H1 (cell line): ENCODE results near the gene PPIF. TPM values are rescaled to one million over a fixed set of nuclear protein-coding genes. Genes with fewer than 3 reads are reported as not detected.

Experiments used
- CTCF ChIA-PET: fragments of 300-600 bp; sonication (Branson Sonifier 250); formaldehyde crosslinking; loops from one replicate; lab custom pipeline; 2021; ENCODE audit not compliant: partially characterized antibody; lab: Charles Lee
- POLR2A ChIA-PET: fragments of 300-600 bp; sonication (Branson Sonifier 250); formaldehyde crosslinking; loops from one replicate; lab custom pipeline; 2021; ENCODE audit warnings: inconsistent platforms; ENCODE audit not compliant: partially characterized antibody; lab: Charles Lee
- DNase-seq, 2 experiments: peaks; one replicate each; pipeline versions ENCODE4 v3.0.0 to v3.0.0-alpha.2; 2010 to 2022; ENCODE audit warnings: low spot score in 2 of 2, low read depth in 1 of 2, mixed read lengths in 1 of 2
- FAIRE-seq: peaks from 2 replicates; lab custom pipeline; 2011; peaks lifted over from hg19 to GRCh38; lab: Jason Lieb, UNC
- H2AFZ ChIP-seq: 2 replicates; pipeline ENCODE4 v1.8.1; 2012; ENCODE audit warnings: low read length, inconsistent platforms
- H2AK5ac ChIP-seq: 2 replicates; pipeline ENCODE4 v1.6.1; 2013; ENCODE audit warnings: low read depth, low read length
- H2BK120ac ChIP-seq: replicated peaks from 2 replicates; pipeline ENCODE3; 2013; ENCODE audit warnings: low read depth, low read length, inconsistent platforms
- H2BK12ac ChIP-seq: 2 replicates; pipeline ENCODE4 v1.6.1; 2013; ENCODE audit warnings: low read depth, low read length
- H2BK15ac ChIP-seq: 2 replicates; pipeline ENCODE4 v1.6.1; 2013; ENCODE audit warnings: low read length
- H2BK20ac ChIP-seq: 2 replicates; pipeline ENCODE4 v1.6.1; 2013; ENCODE audit warnings: low read length
- H2BK5ac ChIP-seq: 2 replicates; pipeline ENCODE4 v1.6.1; 2013; ENCODE audit warnings: low read depth, low read length
- H3K14ac ChIP-seq: 2 replicates; pipeline ENCODE4 v1.6.1; 2013; ENCODE audit warnings: inconsistent platforms; ENCODE audit not compliant: insufficient read length
- H3K18ac ChIP-seq: 2 replicates; pipeline ENCODE4 v1.6.1; 2013; ENCODE audit warnings: low read length; ENCODE audit errors: extremely low read depth
- H3K23ac ChIP-seq: 2 replicates; pipeline ENCODE4 v1.6.1; 2013; ENCODE audit warnings: inconsistent platforms; ENCODE audit not compliant: insufficient read length
- H3K23me2 ChIP-seq: 2 replicates; pipeline ENCODE4 v1.6.1; 2013; ENCODE audit warnings: low read depth, low read length
- H3K27ac ChIP-seq: 2 replicates; pipeline ENCODE4 v1.6.1; 2011; ENCODE audit warnings: low read depth, low read length, inconsistent platforms
- H3K27me3 ChIP-seq, 4 experiments: replicated peaks in 1 of 4; 1 replicate in 1 of 4; 2 replicates in 3 of 4; pipeline versions ENCODE4 v1.6.1 to v1.8.1; 2011 to 2013; ENCODE audit warnings: low read length in 3 of 4, mild to moderate bottlenecking in 3 of 4, inconsistent platforms in 2 of 4, mixed read lengths in 2 of 4, moderate library complexity in 1 of 4; ENCODE audit not compliant: control insufficient read depth in 3 of 4, insufficient read depth in 3 of 4; ENCODE audit errors: extremely low read depth in 1 of 4
- H3K36me3 ChIP-seq, 4 experiments: 2 replicates each; pipeline versions ENCODE4 v1.6.1 to v1.8.1; 2011 to 2013; ENCODE audit warnings: mild to moderate bottlenecking in 4 of 4, low read length in 3 of 4, moderate library complexity in 2 of 4, control low read depth in 1 of 4, inconsistent platforms in 1 of 4; ENCODE audit not compliant: insufficient read depth in 4 of 4, control insufficient read depth in 2 of 4
- H3K4ac ChIP-seq: replicated peaks from 2 replicates; pipeline ENCODE3; 2013; ENCODE audit warnings: low read length, low read depth, mixed read lengths, inconsistent platforms; ENCODE audit not compliant: insufficient read length
- H3K4me1 ChIP-seq, 4 experiments: replicated peaks in 1 of 4; 1 replicate in 1 of 4; 2 replicates in 3 of 4; pipeline versions ENCODE4 v1.6.1 to v1.8.1; 2011 to 2013; ENCODE audit warnings: low read length in 3 of 4, inconsistent platforms in 2 of 4, mixed read lengths in 1 of 4; ENCODE audit not compliant: insufficient read depth in 4 of 4, control insufficient read depth in 3 of 4
- H3K4me2 ChIP-seq, 2 experiments: 2 replicates each; pipeline versions ENCODE4 v1.6.1 to v1.8.1; 2011 to 2013; ENCODE audit warnings: low read depth in 2 of 2, low read length in 2 of 2, control low read depth in 1 of 2, inconsistent platforms in 1 of 2, mild to moderate bottlenecking in 1 of 2; ENCODE audit not compliant: insufficient read depth in 1 of 2
- H3K4me3 ChIP-seq, 4 experiments: fragments of 200-600, 300-600 bp in 1 of 4; sonication (generic), shearing (Covaris generic), sonication (Bioruptor Twin) in 1 of 4; 2 replicates each; pipeline versions ENCODE4 v1.5.1 to v1.8.1; 2011 to 2016; ENCODE audit warnings: low read length in 4 of 4, low read depth in 3 of 4, control low read depth in 2 of 4, inconsistent platforms in 2 of 4, mild to moderate bottlenecking in 2 of 4, mixed read lengths in 1 of 4, moderate library complexity in 1 of 4; ENCODE audit not compliant: insufficient read depth in 2 of 4; ENCODE audit errors: extremely low read depth in 1 of 4
- H3K56ac ChIP-seq: replicated peaks from 2 replicates; pipeline ENCODE3; 2013; ENCODE audit warnings: low read depth, mild to moderate bottlenecking, mixed read lengths, low read length, inconsistent platforms; ENCODE audit not compliant: insufficient read length
- H3K79me1 ChIP-seq: 2 replicates; pipeline ENCODE4 v1.6.1; 2013; ENCODE audit warnings: low read depth, low read length, control low read depth
- H3K79me2 ChIP-seq, 2 experiments: 2 replicates each; pipeline versions ENCODE4 v1.6.1 to v1.8.1; 2012 to 2013; ENCODE audit warnings: low read length in 2 of 2, mild to moderate bottlenecking in 2 of 2, inconsistent platforms in 1 of 2; ENCODE audit not compliant: insufficient read depth in 2 of 2, control insufficient read depth in 1 of 2
- H3K9ac ChIP-seq, 4 experiments: replicated peaks in 1 of 4; 1 replicate in 1 of 4; 2 replicates in 3 of 4; pipeline versions ENCODE4 v1.6.1 to v1.8.1; 2011 to 2013; ENCODE audit warnings: low read depth in 3 of 4, low read length in 3 of 4, control low read depth in 2 of 4, mild to moderate bottlenecking in 2 of 4, moderate library complexity in 2 of 4, inconsistent platforms in 1 of 4; ENCODE audit errors: extremely low read depth in 1 of 4
- H3K9me3 ChIP-seq, 2 experiments: 2 replicates each; pipeline versions ENCODE4 v1.6.1 to v1.8.1; 2012 to 2013; ENCODE audit warnings: mild to moderate bottlenecking in 2 of 2, moderate library complexity in 2 of 2, control low read depth in 1 of 2, inconsistent platforms in 1 of 2, low read depth in 1 of 2, low read length in 1 of 2, mixed read lengths in 1 of 2; ENCODE audit not compliant: insufficient read depth in 2 of 2
- H4K20me1 ChIP-seq, 2 experiments: replicated peaks in 1 of 2; 2 replicates each; pipeline versions ENCODE3 to v1.8.1; 2011 to 2013; ENCODE audit warnings: inconsistent platforms in 2 of 2, low read length in 2 of 2, mild to moderate bottlenecking in 1 of 2; ENCODE audit not compliant: insufficient read depth in 2 of 2, control insufficient read depth in 1 of 2
- H4K5ac ChIP-seq: 2 replicates; pipeline ENCODE4 v1.6.1; 2013; ENCODE audit warnings: low read length, low read depth, mixed read lengths, inconsistent platforms; ENCODE audit not compliant: insufficient read length
- H4K8ac ChIP-seq: 2 replicates; pipeline ENCODE4 v1.8.0; 2013; ENCODE audit warnings: mild to moderate bottlenecking, moderate library complexity, low read length, inconsistent platforms; ENCODE audit not compliant: insufficient read depth; ENCODE audit errors: extremely low read depth
- H4K91ac ChIP-seq: replicated peaks from 2 replicates; pipeline ENCODE3; 2013; ENCODE audit warnings: low read length, mixed read lengths, inconsistent platforms; ENCODE audit not compliant: insufficient read length
- ASH2L ChIP-seq: fragments of 200-600, 300-600 bp; sonication (generic); IDR thresholded peaks from one replicate; pipeline ENCODE4 v1.7.1; 2017; ENCODE audit warnings: low read length
- ATF3 ChIP-seq: IDR thresholded peaks from 2 replicates; pipeline ENCODE4 v1.6.1; 2011; ENCODE audit warnings: low read depth, mild to moderate bottlenecking, low read length; ENCODE audit not compliant: insufficient read depth
- CHD1 ChIP-seq: IDR thresholded peaks from 2 replicates; pipeline ENCODE4 v1.6.1; 2012; ENCODE audit warnings: low read depth, low read length, improper control_type of control experiment
- CREB1 ChIP-seq: IDR thresholded peaks from 2 replicates; pipeline ENCODE4 v1.6.1; 2012; ENCODE audit warnings: inconsistent platforms
- JUND ChIP-seq: IDR thresholded peaks from 2 replicates; pipeline ENCODE4 v1.6.1; 2011; ENCODE audit warnings: mild to moderate bottlenecking, improper control_type of control experiment, low read length
- KDM5A ChIP-seq: fragments of 200-600 bp; IDR thresholded peaks from 2 replicates; pipeline ENCODE4 v1.7.1; 2012; ENCODE audit warnings: mild to moderate bottlenecking, low read length, inconsistent platforms, mixed read lengths
- MAFK ChIP-seq: IDR thresholded peaks from 2 replicates; pipeline ENCODE4 v1.6.1; 2012; ENCODE audit warnings: low read depth, mild to moderate bottlenecking, improper control_type of control experiment, low read length
- NANOG ChIP-seq: IDR thresholded peaks from 2 replicates; pipeline ENCODE4 v1.6.1; 2011; ENCODE audit warnings: low read length, low read depth, mild to moderate bottlenecking, inconsistent platforms; ENCODE audit not compliant: insufficient read depth, poor library complexity, severe bottlenecking
- SIRT6 ChIP-seq: IDR thresholded peaks from one replicate; pipeline ENCODE4 v1.7.1; 2012; ENCODE audit warnings: low read length, inconsistent platforms
- SP2 ChIP-seq: IDR thresholded peaks from 2 replicates; pipeline ENCODE4 v1.6.1; 2012; ENCODE audit warnings: mild to moderate bottlenecking, low read length, inconsistent platforms
- SRF ChIP-seq: IDR thresholded peaks from 2 replicates; pipeline ENCODE4 v1.6.1; 2011; ENCODE audit warnings: mild to moderate bottlenecking, low read depth, low read length, moderate library complexity
- USF2 ChIP-seq: IDR thresholded peaks from 2 replicates; pipeline ENCODE4 v1.6.1; 2011; ENCODE audit warnings: low read length, improper control_type of control experiment
- WGBS, 2 experiments: shearing (Covaris generic) in 1 of 2; methylation state at CpG; one replicate each; pipeline versions ENCODE4 v1.1.6 to v1.1.7; 2013 to 2015; ENCODE audit warnings: low lambda C conversion rate in 2 of 2, mixed read lengths in 2 of 2, inconsistent platforms in 1 of 2, low coverage in 1 of 2, missing lambda C conversion rate in 1 of 2; ENCODE audit not compliant: insufficient replicate concordance in 2 of 2, insufficient coverage in 1 of 2, insufficient read length in 1 of 2; ENCODE audit errors: extremely low coverage in 1 of 2, missing lambda C conversion rate in 1 of 2; 5-methylcytosine and 5-hydroxymethylcytosine counted together
- polyA plus RNA-seq, 7 experiments: library from polyadenylated mRNA; depleted of rRNA in 3 of 7; stranded (reverse) in 5 of 7; unstranded in 2 of 7; fragments of >200 nt in 5 of 7; fragments of 200-250 nt in 2 of 7; gene quantifications; 1 replicate in 5 of 7; 2 replicates in 1 of 7; 4 replicates in 1 of 7; pipeline versions ENCODE4 v1.2.1 to v1.2.3, GENCODE V29; 2011 to 2013; ENCODE audit warnings: missing spikeins in 2 of 7, mixed read lengths in 2 of 7
- total RNA-seq: library from RNA; stranded (reverse); fragmentation: NEBNext Ultra II Directional; extraction: Animal tissue kit (Norgen Biotek cat#: 25700); gene quantifications from 2 replicates; pipeline ENCODE4 v1.2.1, GENCODE V29; 2021

PPIF gene
- total and polyA plus RNA-seq, 2 of the 8 experiments (the other 6 are each of a cell fraction or from before 2014, with no cell fraction given), result 70.2 to 77.6 TPM

GRCh38 chr10:79379512-79380124, 32.3 kb downstream of the PPIF start:
- no peak overlapping the region for H3K4ac ChIP-seq
- no peaks in the 10 kb centered on the region; a peak in 1 of 7 replicates for H3K27me3 ChIP-seq
- H2BK5ac ChIP-seq, result no peak overlapping the region
- H4K20me1 ChIP-seq, result peaks cover 0 to 14% of the 10 kb centered on the region in 2 experiments
- H3K27ac ChIP-seq, result no peak overlapping the region
- H3K23ac ChIP-seq, result no peak overlapping the region
- H3K9ac ChIP-seq, result no peak overlapping the region
- no peak overlapping the region for H4K8ac ChIP-seq
- FAIRE-seq (no peak), DNase-seq (no peak)
- no peaks in the 10 kb centered on the region for H3K79me2 ChIP-seq
- no peak overlapping the region for H2AK5ac ChIP-seq
- 88% methylated on average over 9 of the region's 9 CpGs; no CpG with 5 or more reads in 1 of the 2 experiments for WGBS, 2 experiments
- peaks cover 9% of the 10 kb centered on the region; the same call in 1 of the 2 replicates for H3K23me2 ChIP-seq
- H3K14ac ChIP-seq, result no peak overlapping the region
- CTCF ChIA-PET, result interaction anchor here (1.0 to 2.0 kb wide), 9 partner anchors 8 to 765 kb away, joined by 3 to 11 read pairs (median 6); no protein-coding TSS in a partner anchor
- no peaks in the 10 kb centered on the region for H3K9me3 ChIP-seq
- H3K79me1 ChIP-seq, result no peaks in the 10 kb centered on the region; the same call in 1 of the 2 replicates
- no peak overlapping the region for H2AFZ ChIP-seq
- POLR2A ChIA-PET, result interaction anchor here (1.2 kb wide), 1 partner anchor 9 kb away, joined by 3 read pairs; no protein-coding TSS in a partner anchor
- no peak overlapping the region for H4K5ac ChIP-seq
- H4K91ac ChIP-seq, result no peak overlapping the region
- H2BK20ac ChIP-seq, result no peak overlapping the region
- H3K36me3 ChIP-seq, result no peaks in the 10 kb centered on the region
- H3K4me1 ChIP-seq, result peaks cover 0 to 6% (median 0%) of the 10 kb centered on the region in 4 experiments; a peak in 1 of 7 replicates
- no peak overlapping the region for H2BK12ac ChIP-seq
- no peak overlapping the region for H3K18ac ChIP-seq
- no peak overlapping the region for H3K4me3 ChIP-seq
- no peak overlapping the region for H2BK120ac ChIP-seq
- no peak overlapping the region for H2BK15ac ChIP-seq
- H3K56ac ChIP-seq, result no peak overlapping the region
- no peak overlapping the region for H3K4me2 ChIP-seq
- TF ChIP-seq ASH2L, result no peak
- TF ChIP-seq CREB1, result no peak
- no peak for TF ChIP-seq MAFK
- TF ChIP-seq JUND, result no peak
- TF ChIP-seq SP2, result no peak
- TF ChIP-seq USF2, result no peak
- TF ChIP-seq NANOG, result no peak
- no peak for TF ChIP-seq ATF3
- no peak for TF ChIP-seq CHD1
- no peak for TF ChIP-seq KDM5A
- no peak for TF ChIP-seq SIRT6
- TF ChIP-seq SRF, result no peak
